Hepatocyte (in vitro differentiated cells): ENCODE measurements around the gene ZNF532. TPM values are rescaled to one million over a fixed set of nuclear protein-coding genes. Genes with fewer than 3 reads are reported as not detected.
A peak's percentile ranks its signal among the peaks of the same experiment; 100 is the strongest.
"Not testable (repeated sequence)": the region's sequence is repeated elsewhere in the genome, so short reads cannot be mapped to it uniquely, and the experiment has no call there.

ENCODE experiments used
- DNase-seq: peaks from one replicate; pipeline ENCODE4 v3.0.0-alpha.2; 2016; ENCODE audit warnings: low spot score
- H2AFZ ChIP-seq: fragments of 200-600 bp; sonication (generic); 2 replicates; pipeline ENCODE4 v1.6.0; 2016; ENCODE audit warnings: antibody characterized with exemption, mild to moderate bottlenecking
- H3K27ac ChIP-seq: fragments of 200-600 bp; sonication (generic); 2 replicates; pipeline ENCODE4 v1.5.1; 2016; ENCODE audit warnings: mild to moderate bottlenecking
- H3K27me3 ChIP-seq: fragments of 200-600 bp; sonication (generic); 2 replicates; pipeline ENCODE4 v1.6.1; 2016
- H3K36me3 ChIP-seq: fragments of 200-600 bp; sonication (generic); replicated peaks from 2 replicates; pipeline ENCODE4 v1.5.1; 2016; ENCODE audit warnings: low read depth; ENCODE audit not compliant: insufficient read depth
- H3K4me1 ChIP-seq: fragments of 200-600 bp; sonication (generic); 2 replicates; pipeline ENCODE4 v1.5.1; 2016; ENCODE audit warnings: mild to moderate bottlenecking, moderate library complexity; ENCODE audit not compliant: insufficient read depth
- H3K4me2 ChIP-seq: fragments of 200-600 bp; sonication (generic); 2 replicates; pipeline ENCODE4 v1.6.0; 2016
- H3K4me3 ChIP-seq: fragments of 200-600 bp; sonication (generic); 2 replicates; pipeline ENCODE4 v1.5.1; 2016; ENCODE audit warnings: mild to moderate bottlenecking
- H3K79me2 ChIP-seq: fragments of 200-600 bp; sonication (generic); 2 replicates; pipeline ENCODE4 v1.6.0; 2017; ENCODE audit warnings: mild to moderate bottlenecking
- H3K9me2 ChIP-seq: fragments of 200-600 bp; sonication (generic); replicated peaks from 2 replicates; pipeline ENCODE4 v1.6.0; 2017; ENCODE audit warnings: mild to moderate bottlenecking; ENCODE audit not compliant: insufficient read depth
- H3K9me3 ChIP-seq: fragments of 200-600 bp; sonication (generic); 2 replicates; pipeline ENCODE4 v1.5.1; 2016; ENCODE audit warnings: low read depth, mild to moderate bottlenecking
- H4K20me1 ChIP-seq: fragments of 200-600 bp; sonication (generic); 2 replicates; pipeline ENCODE4 v1.6.0; 2016; ENCODE audit warnings: mild to moderate bottlenecking; ENCODE audit not compliant: insufficient read depth, poor library complexity, severe bottlenecking
- EZH2 ChIP-seq: fragments of 200-600 bp; sonication (generic); IDR thresholded peaks from 2 replicates; pipeline ENCODE4 v1.6.1; 2016; ENCODE audit warnings: antibody characterized with exemption, mild to moderate bottlenecking, borderline replicate concordance
- EZH2phosphoT487 ChIP-seq: fragments of 200-600 bp; sonication (generic); IDR thresholded peaks from one replicate; pipeline ENCODE4 v1.6.1; 2018; ENCODE audit warnings: antibody characterized with exemption, mild to moderate bottlenecking, low read depth, moderate library complexity; ENCODE audit not compliant: unreplicated experiment, severe bottlenecking
- WGBS: methylation state at CpG from one replicate; pipeline ENCODE4 v1.1.6; 2016; ENCODE audit warnings: low lambda C conversion rate; ENCODE audit errors: missing lambda C conversion rate; 5-methylcytosine and 5-hydroxymethylcytosine counted together
- polyA plus RNA-seq: library from polyadenylated mRNA; unstranded; fragments of >200 nt; fragmentation: Nextera tagmentation; extraction: Ambion mirVana; gene quantifications from 2 replicates; pipeline ENCODE4 v1.2.1, GENCODE V29; 2016
- total RNA-seq: library from RNA; depleted of rRNA; stranded (reverse); fragments of >200 nt; gene quantifications from 2 replicates; pipeline ENCODE4 v1.2.3, GENCODE V29; 2014
- TF ChIP-seq, protein P1 (sequence below): fragments of 200-600 bp; sonication (generic); IDR thresholded peaks from 2 replicates; pipeline ENCODE4 v1.5.1; 2016; ENCODE audit warnings: antibody characterized with exemption, mild to moderate bottlenecking; ENCODE audit not compliant: poor library complexity

ZNF532 gene
- total and polyA plus RNA-seq, 2 experiments from 2014 or later: 15.9 to 36.5 TPM

- Histone ChIP-seq H2AFZ (no peak overlapping the region), H3K4me3 (no peak overlapping the region), H3K79me2 (peaks cover 48% of the 10 kb centered on the region), H3K4me2 (no peak overlapping the region), H3K4me1 (peaks cover 24% of the 10 kb centered on the region), H3K9me3 (no peaks in the 10 kb centered on the region), H3K36me3 (no peaks in the 10 kb centered on the region), H3K9me2 (no peaks in the 10 kb centered on the region), H3K27me3 (no peaks in the 10 kb centered on the region), H3K27ac (peak overlapping the region; percentile 60), H4K20me1 (no peaks in the 10 kb centered on the region)
- 75% methylated on average over 14 of the region's 14 CpGs for WGBS
- no peak for TF ChIP-seq EZH2
- TF ChIP-seq EZH2phosphoT487: no peak
- TF ChIP-seq, protein P1, sequence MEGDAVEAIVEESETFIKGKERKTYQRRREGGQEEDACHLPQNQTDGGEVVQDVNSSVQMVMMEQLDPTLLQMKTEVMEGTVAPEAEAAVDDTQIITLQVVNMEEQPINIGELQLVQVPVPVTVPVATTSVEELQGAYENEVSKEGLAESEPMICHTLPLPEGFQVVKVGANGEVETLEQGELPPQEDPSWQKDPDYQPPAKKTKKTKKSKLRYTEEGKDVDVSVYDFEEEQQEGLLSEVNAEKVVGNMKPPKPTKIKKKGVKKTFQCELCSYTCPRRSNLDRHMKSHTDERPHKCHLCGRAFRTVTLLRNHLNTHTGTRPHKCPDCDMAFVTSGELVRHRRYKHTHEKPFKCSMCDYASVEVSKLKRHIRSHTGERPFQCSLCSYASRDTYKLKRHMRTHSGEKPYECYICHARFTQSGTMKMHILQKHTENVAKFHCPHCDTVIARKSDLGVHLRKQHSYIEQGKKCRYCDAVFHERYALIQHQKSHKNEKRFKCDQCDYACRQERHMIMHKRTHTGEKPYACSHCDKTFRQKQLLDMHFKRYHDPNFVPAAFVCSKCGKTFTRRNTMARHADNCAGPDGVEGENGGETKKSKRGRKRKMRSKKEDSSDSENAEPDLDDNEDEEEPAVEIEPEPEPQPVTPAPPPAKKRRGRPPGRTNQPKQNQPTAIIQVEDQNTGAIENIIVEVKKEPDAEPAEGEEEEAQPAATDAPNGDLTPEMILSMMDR: no peak
- DNase-seq: no peak
Observed at GRCh38 chr18:58915006-58915799, 50.5 kb downstream of the ZNF532 start.

- Histone ChIP-seq H3K4me2 (no peak overlapping the region), H2AFZ (no peak overlapping the region), H3K9me2 (no peaks in the 10 kb centered on the region), H3K4me1 (peaks cover 24% of the 10 kb centered on the region), H3K36me3 (no peaks in the 10 kb centered on the region), H3K9me3 (no peaks in the 10 kb centered on the region), H3K27me3 (no peaks in the 10 kb centered on the region), H3K4me3 (no peak overlapping the region), H3K79me2 (peaks cover 40% of the 10 kb centered on the region), H3K27ac (peak overlapping the region; percentile 60), H4K20me1 (no peaks in the 10 kb centered on the region)
- WGBS: 50% methylated on average over 1 of the region's 1 CpG
- TF ChIP-seq EZH2phosphoT487 (no peak), EZH2 (no peak)
- TF ChIP-seq, protein P1: no peak
- no peak for DNase-seq
Observed at GRCh38 chr18:58915995-58916394, 51.3 kb downstream of the ZNF532 start.

DNA sequence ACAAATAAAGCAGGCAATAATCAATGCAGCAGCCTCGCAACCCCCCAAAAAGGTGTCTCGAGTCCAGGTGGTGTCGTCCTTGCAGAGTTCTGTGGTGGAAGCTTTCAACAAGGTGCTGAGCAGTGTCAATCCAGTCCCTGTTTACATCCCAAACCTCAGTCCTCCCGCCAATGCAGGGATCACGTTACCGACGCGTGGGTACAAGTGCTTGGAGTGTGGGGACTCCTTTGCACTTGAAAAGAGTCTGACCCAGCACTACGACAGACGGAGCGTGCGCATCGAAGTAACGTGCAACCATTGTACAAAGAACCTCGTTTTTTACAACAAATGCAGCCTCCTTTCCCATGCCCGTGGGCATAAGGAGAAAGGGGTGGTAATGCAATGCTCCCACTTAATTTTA, 55.3 kb downstream of the ZNF532 start:
- H3K4me2 ChIP-seq, DNase-seq, H2AFZ ChIP-seq, H3K36me3 ChIP-seq, H3K9me2 ChIP-seq, H3K4me3 ChIP-seq, H4K20me1 ChIP-seq, H3K27me3 ChIP-seq, H3K27ac ChIP-seq, H3K9me3 ChIP-seq, H3K4me1 ChIP-seq: not testable (repeated sequence)
- peaks cover 39% of the 10 kb centered on the region for H3K79me2 ChIP-seq
- 94% methylated on average over 16 of the region's 16 CpGs for WGBS

- Histone ChIP-seq H3K36me3 (no peaks in the 10 kb centered on the region), H3K27me3 (no peaks in the 10 kb centered on the region), H3K27ac (no peak overlapping the region), H3K9me2 (no peaks in the 10 kb centered on the region), H3K4me2 (no peak overlapping the region), H3K79me2 (peaks cover 56% of the 10 kb centered on the region), H3K4me3 (no peak overlapping the region), H2AFZ (no peak overlapping the region), H4K20me1 (peaks cover 1% of the 10 kb centered on the region), H3K4me1 (no peaks in the 10 kb centered on the region), H3K9me3 (no peaks in the 10 kb centered on the region)
- 98% methylated on average over 10 of the region's 10 CpGs for WGBS
- TF ChIP-seq, protein P1: no peak
- TF ChIP-seq EZH2phosphoT487 (no peak), EZH2 (no peak)
- DNase-seq: no peak
Observed at GRCh38 chr18:58922995-58923394, 58.3 kb downstream of the ZNF532 start.
